Neural cell (in vitro differentiated cells): Measurements from ENCODE around the gene E2F3.

ENCODE experiments used
- EZH2 ChIP-seq: fragments of 200-600, 300-800 bp; shearing (Covaris generic), sonication (generic); IDR thresholded peaks from 2 replicates; pipeline ENCODE4 v1.6.1; 2014; ENCODE audit warnings: antibody characterized with exemption, low read length, borderline replicate concordance, mild to moderate bottlenecking; ENCODE audit not compliant: insufficient read depth, poor library complexity, severe bottlenecking
- POLR2AphosphoS5 ChIP-seq: IDR thresholded peaks from 2 replicates; pipeline ENCODE4 v1.6.1; 2012
- RAD21 ChIP-seq: fragments of 450-650 bp; conservative IDR thresholded peaks from 2 replicates; pipeline ENCODE4 v1.6.1; 2014; ENCODE audit warnings: antibody characterized with exemption, mild to moderate bottlenecking, moderate library complexity
- TF ChIP-seq, protein P1 (sequence below): fragments of 450-650 bp; IDR thresholded peaks from 2 replicates; pipeline ENCODE4 v1.5.1; 2014; ENCODE audit warnings: antibody characterized with exemption, mild to moderate bottlenecking, moderate library complexity; ENCODE audit not compliant: poor library complexity, severe bottlenecking
- TF ChIP-seq, protein P2 (sequence below): IDR thresholded peaks from 2 replicates; pipeline ENCODE4 v1.6.1; 2012; ENCODE audit warnings: borderline replicate concordance

DNA sequence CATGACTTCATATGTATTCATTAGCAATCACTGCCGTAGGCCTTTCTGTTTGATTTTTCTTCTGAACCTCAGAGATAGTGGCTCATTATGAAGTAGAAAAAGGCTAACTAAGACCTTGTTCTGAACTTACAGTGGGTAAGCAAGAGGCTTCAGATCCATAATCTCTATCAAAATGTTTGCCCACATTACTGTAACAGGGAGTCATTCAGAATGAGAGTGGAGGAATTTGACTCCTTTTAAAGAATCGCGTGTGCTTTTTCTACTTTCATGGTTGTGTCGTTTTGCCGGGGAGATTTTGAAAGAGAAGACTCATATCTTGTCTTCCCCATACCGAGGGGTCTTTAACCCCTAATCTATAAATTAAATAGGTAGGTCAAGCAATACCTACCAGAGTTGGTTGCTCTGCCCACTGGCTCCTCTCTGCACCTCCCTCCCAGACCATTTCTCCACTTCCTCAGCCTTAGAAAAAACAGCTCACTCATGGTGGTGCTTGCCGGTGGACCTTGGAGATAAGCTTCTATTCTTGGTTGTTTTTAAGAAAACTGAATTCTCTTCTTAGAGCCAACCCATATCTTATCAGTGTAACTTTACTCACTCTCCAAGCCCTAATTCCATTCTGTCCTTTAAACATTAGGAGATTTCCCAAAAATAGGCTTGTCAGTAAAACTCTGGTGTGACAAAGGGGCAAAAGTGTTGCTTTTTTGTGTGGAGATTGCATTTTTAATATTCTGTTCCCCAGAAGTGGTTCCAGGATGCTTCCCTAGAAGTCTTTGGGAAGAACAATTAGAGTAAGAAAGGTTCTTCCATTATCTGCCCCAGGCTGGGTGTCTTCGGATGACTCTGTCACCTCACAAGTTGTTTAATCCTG lies 56.6 kb downstream of the E2F3 start:
- TF ChIP-seq, protein P1, sequence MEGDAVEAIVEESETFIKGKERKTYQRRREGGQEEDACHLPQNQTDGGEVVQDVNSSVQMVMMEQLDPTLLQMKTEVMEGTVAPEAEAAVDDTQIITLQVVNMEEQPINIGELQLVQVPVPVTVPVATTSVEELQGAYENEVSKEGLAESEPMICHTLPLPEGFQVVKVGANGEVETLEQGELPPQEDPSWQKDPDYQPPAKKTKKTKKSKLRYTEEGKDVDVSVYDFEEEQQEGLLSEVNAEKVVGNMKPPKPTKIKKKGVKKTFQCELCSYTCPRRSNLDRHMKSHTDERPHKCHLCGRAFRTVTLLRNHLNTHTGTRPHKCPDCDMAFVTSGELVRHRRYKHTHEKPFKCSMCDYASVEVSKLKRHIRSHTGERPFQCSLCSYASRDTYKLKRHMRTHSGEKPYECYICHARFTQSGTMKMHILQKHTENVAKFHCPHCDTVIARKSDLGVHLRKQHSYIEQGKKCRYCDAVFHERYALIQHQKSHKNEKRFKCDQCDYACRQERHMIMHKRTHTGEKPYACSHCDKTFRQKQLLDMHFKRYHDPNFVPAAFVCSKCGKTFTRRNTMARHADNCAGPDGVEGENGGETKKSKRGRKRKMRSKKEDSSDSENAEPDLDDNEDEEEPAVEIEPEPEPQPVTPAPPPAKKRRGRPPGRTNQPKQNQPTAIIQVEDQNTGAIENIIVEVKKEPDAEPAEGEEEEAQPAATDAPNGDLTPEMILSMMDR = no peak
- TF ChIP-seq EZH2 (no peak), POLR2AphosphoS5 (no peak), RAD21 (no peak)
- TF ChIP-seq, protein P2, sequence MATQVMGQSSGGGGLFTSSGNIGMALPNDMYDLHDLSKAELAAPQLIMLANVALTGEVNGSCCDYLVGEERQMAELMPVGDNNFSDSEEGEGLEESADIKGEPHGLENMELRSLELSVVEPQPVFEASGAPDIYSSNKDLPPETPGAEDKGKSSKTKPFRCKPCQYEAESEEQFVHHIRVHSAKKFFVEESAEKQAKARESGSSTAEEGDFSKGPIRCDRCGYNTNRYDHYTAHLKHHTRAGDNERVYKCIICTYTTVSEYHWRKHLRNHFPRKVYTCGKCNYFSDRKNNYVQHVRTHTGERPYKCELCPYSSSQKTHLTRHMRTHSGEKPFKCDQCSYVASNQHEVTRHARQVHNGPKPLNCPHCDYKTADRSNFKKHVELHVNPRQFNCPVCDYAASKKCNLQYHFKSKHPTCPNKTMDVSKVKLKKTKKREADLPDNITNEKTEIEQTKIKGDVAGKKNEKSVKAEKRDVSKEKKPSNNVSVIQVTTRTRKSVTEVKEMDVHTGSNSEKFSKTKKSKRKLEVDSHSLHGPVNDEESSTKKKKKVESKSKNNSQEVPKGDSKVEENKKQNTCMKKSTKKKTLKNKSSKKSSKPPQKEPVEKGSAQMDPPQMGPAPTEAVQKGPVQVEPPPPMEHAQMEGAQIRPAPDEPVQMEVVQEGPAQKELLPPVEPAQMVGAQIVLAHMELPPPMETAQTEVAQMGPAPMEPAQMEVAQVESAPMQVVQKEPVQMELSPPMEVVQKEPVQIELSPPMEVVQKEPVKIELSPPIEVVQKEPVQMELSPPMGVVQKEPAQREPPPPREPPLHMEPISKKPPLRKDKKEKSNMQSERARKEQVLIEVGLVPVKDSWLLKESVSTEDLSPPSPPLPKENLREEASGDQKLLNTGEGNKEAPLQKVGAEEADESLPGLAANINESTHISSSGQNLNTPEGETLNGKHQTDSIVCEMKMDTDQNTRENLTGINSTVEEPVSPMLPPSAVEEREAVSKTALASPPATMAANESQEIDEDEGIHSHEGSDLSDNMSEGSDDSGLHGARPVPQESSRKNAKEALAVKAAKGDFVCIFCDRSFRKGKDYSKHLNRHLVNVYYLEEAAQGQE = no peak
